H1 (cell line): ENCODE results near the gene INPP5A. TPM values are rescaled to one million over a fixed set of nuclear protein-coding genes. Genes with fewer than 3 reads are reported as not detected.
A peak's percentile ranks its signal among the peaks of the same experiment; 100 is the strongest.

ENCODE experiments used
- CTCF ChIA-PET: fragments of 300-600 bp; sonication (Branson Sonifier 250); formaldehyde crosslinking; loops from one replicate; lab custom pipeline; 2021; ENCODE audit not compliant: partially characterized antibody; lab: Charles Lee
- POLR2A ChIA-PET: fragments of 300-600 bp; sonication (Branson Sonifier 250); formaldehyde crosslinking; loops from one replicate; lab custom pipeline; 2021; ENCODE audit warnings: inconsistent platforms; ENCODE audit not compliant: partially characterized antibody; lab: Charles Lee
- DNase-seq, 2 experiments: peaks; one replicate each; pipeline versions ENCODE4 v3.0.0 to v3.0.0-alpha.2; 2010 to 2022; ENCODE audit warnings: low spot score in 2 of 2, low read depth in 1 of 2, mixed read lengths in 1 of 2
- FAIRE-seq: peaks from 2 replicates; lab custom pipeline; 2011; peaks lifted over from hg19 to GRCh38; lab: Jason Lieb, UNC
- H2AFZ ChIP-seq: 2 replicates; pipeline ENCODE4 v1.8.1; 2012; ENCODE audit warnings: low read length, inconsistent platforms
- H2AK5ac ChIP-seq: 2 replicates; pipeline ENCODE4 v1.6.1; 2013; ENCODE audit warnings: low read depth, low read length
- H2BK120ac ChIP-seq: replicated peaks from 2 replicates; pipeline ENCODE3; 2013; ENCODE audit warnings: low read depth, low read length, inconsistent platforms
- H2BK12ac ChIP-seq: 2 replicates; pipeline ENCODE4 v1.6.1; 2013; ENCODE audit warnings: low read depth, low read length
- H2BK15ac ChIP-seq: 2 replicates; pipeline ENCODE4 v1.6.1; 2013; ENCODE audit warnings: low read length
- H2BK20ac ChIP-seq: 2 replicates; pipeline ENCODE4 v1.6.1; 2013; ENCODE audit warnings: low read length
- H2BK5ac ChIP-seq: 2 replicates; pipeline ENCODE4 v1.6.1; 2013; ENCODE audit warnings: low read depth, low read length
- H3K14ac ChIP-seq: 2 replicates; pipeline ENCODE4 v1.6.1; 2013; ENCODE audit warnings: inconsistent platforms; ENCODE audit not compliant: insufficient read length
- H3K18ac ChIP-seq: 2 replicates; pipeline ENCODE4 v1.6.1; 2013; ENCODE audit warnings: low read length; ENCODE audit errors: extremely low read depth
- H3K23ac ChIP-seq: 2 replicates; pipeline ENCODE4 v1.6.1; 2013; ENCODE audit warnings: inconsistent platforms; ENCODE audit not compliant: insufficient read length
- H3K23me2 ChIP-seq: 2 replicates; pipeline ENCODE4 v1.6.1; 2013; ENCODE audit warnings: low read depth, low read length
- H3K27ac ChIP-seq: 2 replicates; pipeline ENCODE4 v1.6.1; 2011; ENCODE audit warnings: low read depth, low read length, inconsistent platforms
- H3K27me3 ChIP-seq, 4 experiments: replicated peaks in 1 of 4; 1 replicate in 1 of 4; 2 replicates in 3 of 4; pipeline versions ENCODE4 v1.6.1 to v1.8.1; 2011 to 2013; ENCODE audit warnings: low read length in 3 of 4, mild to moderate bottlenecking in 3 of 4, inconsistent platforms in 2 of 4, mixed read lengths in 2 of 4, moderate library complexity in 1 of 4; ENCODE audit not compliant: control insufficient read depth in 3 of 4, insufficient read depth in 3 of 4; ENCODE audit errors: extremely low read depth in 1 of 4
- H3K36me3 ChIP-seq, 4 experiments: 2 replicates each; pipeline versions ENCODE4 v1.6.1 to v1.8.1; 2011 to 2013; ENCODE audit warnings: mild to moderate bottlenecking in 4 of 4, low read length in 3 of 4, moderate library complexity in 2 of 4, control low read depth in 1 of 4, inconsistent platforms in 1 of 4; ENCODE audit not compliant: insufficient read depth in 4 of 4, control insufficient read depth in 2 of 4
- H3K4ac ChIP-seq: replicated peaks from 2 replicates; pipeline ENCODE3; 2013; ENCODE audit warnings: low read length, low read depth, mixed read lengths, inconsistent platforms; ENCODE audit not compliant: insufficient read length
- H3K4me1 ChIP-seq, 4 experiments: replicated peaks in 1 of 4; 1 replicate in 1 of 4; 2 replicates in 3 of 4; pipeline versions ENCODE4 v1.6.1 to v1.8.1; 2011 to 2013; ENCODE audit warnings: low read length in 3 of 4, inconsistent platforms in 2 of 4, mixed read lengths in 1 of 4; ENCODE audit not compliant: insufficient read depth in 4 of 4, control insufficient read depth in 3 of 4
- H3K4me2 ChIP-seq, 2 experiments: 2 replicates each; pipeline versions ENCODE4 v1.6.1 to v1.8.1; 2011 to 2013; ENCODE audit warnings: low read depth in 2 of 2, low read length in 2 of 2, control low read depth in 1 of 2, inconsistent platforms in 1 of 2, mild to moderate bottlenecking in 1 of 2; ENCODE audit not compliant: insufficient read depth in 1 of 2
- H3K4me3 ChIP-seq, 4 experiments: fragments of 200-600, 300-600 bp in 1 of 4; sonication (generic), shearing (Covaris generic), sonication (Bioruptor Twin) in 1 of 4; 2 replicates each; pipeline versions ENCODE4 v1.5.1 to v1.8.1; 2011 to 2016; ENCODE audit warnings: low read length in 4 of 4, low read depth in 3 of 4, control low read depth in 2 of 4, inconsistent platforms in 2 of 4, mild to moderate bottlenecking in 2 of 4, mixed read lengths in 1 of 4, moderate library complexity in 1 of 4; ENCODE audit not compliant: insufficient read depth in 2 of 4; ENCODE audit errors: extremely low read depth in 1 of 4
- H3K56ac ChIP-seq: replicated peaks from 2 replicates; pipeline ENCODE3; 2013; ENCODE audit warnings: low read depth, mild to moderate bottlenecking, mixed read lengths, low read length, inconsistent platforms; ENCODE audit not compliant: insufficient read length
- H3K79me1 ChIP-seq: 2 replicates; pipeline ENCODE4 v1.6.1; 2013; ENCODE audit warnings: low read depth, low read length, control low read depth
- H3K79me2 ChIP-seq, 2 experiments: 2 replicates each; pipeline versions ENCODE4 v1.6.1 to v1.8.1; 2012 to 2013; ENCODE audit warnings: low read length in 2 of 2, mild to moderate bottlenecking in 2 of 2, inconsistent platforms in 1 of 2; ENCODE audit not compliant: insufficient read depth in 2 of 2, control insufficient read depth in 1 of 2
- H3K9ac ChIP-seq, 4 experiments: replicated peaks in 1 of 4; 1 replicate in 1 of 4; 2 replicates in 3 of 4; pipeline versions ENCODE4 v1.6.1 to v1.8.1; 2011 to 2013; ENCODE audit warnings: low read depth in 3 of 4, low read length in 3 of 4, control low read depth in 2 of 4, mild to moderate bottlenecking in 2 of 4, moderate library complexity in 2 of 4, inconsistent platforms in 1 of 4; ENCODE audit errors: extremely low read depth in 1 of 4
- H3K9me3 ChIP-seq, 2 experiments: 2 replicates each; pipeline versions ENCODE4 v1.6.1 to v1.8.1; 2012 to 2013; ENCODE audit warnings: mild to moderate bottlenecking in 2 of 2, moderate library complexity in 2 of 2, control low read depth in 1 of 2, inconsistent platforms in 1 of 2, low read depth in 1 of 2, low read length in 1 of 2, mixed read lengths in 1 of 2; ENCODE audit not compliant: insufficient read depth in 2 of 2
- H4K20me1 ChIP-seq, 2 experiments: replicated peaks in 1 of 2; 2 replicates each; pipeline versions ENCODE3 to v1.8.1; 2011 to 2013; ENCODE audit warnings: inconsistent platforms in 2 of 2, low read length in 2 of 2, mild to moderate bottlenecking in 1 of 2; ENCODE audit not compliant: insufficient read depth in 2 of 2, control insufficient read depth in 1 of 2
- H4K5ac ChIP-seq: 2 replicates; pipeline ENCODE4 v1.6.1; 2013; ENCODE audit warnings: low read length, low read depth, mixed read lengths, inconsistent platforms; ENCODE audit not compliant: insufficient read length
- H4K8ac ChIP-seq: 2 replicates; pipeline ENCODE4 v1.8.0; 2013; ENCODE audit warnings: mild to moderate bottlenecking, moderate library complexity, low read length, inconsistent platforms; ENCODE audit not compliant: insufficient read depth; ENCODE audit errors: extremely low read depth
- H4K91ac ChIP-seq: replicated peaks from 2 replicates; pipeline ENCODE3; 2013; ENCODE audit warnings: low read length, mixed read lengths, inconsistent platforms; ENCODE audit not compliant: insufficient read length
- EZH2 ChIP-seq: fragments of 200-600 bp; sonication (generic); IDR thresholded peaks from 2 replicates; pipeline ENCODE4 v1.7.1; 2012; ENCODE audit warnings: low read depth, mild to moderate bottlenecking, moderate library complexity, low read length, inconsistent platforms; ENCODE audit not compliant: severe bottlenecking
- GABPA ChIP-seq: IDR thresholded peaks from 2 replicates; pipeline ENCODE4 v1.6.1; 2011; ENCODE audit warnings: mild to moderate bottlenecking, low read length, moderate library complexity, borderline replicate concordance; ENCODE audit not compliant: insufficient read depth
- KDM5A ChIP-seq: fragments of 200-600 bp; IDR thresholded peaks from 2 replicates; pipeline ENCODE4 v1.7.1; 2012; ENCODE audit warnings: mild to moderate bottlenecking, low read length, inconsistent platforms, mixed read lengths
- NANOG ChIP-seq: IDR thresholded peaks from 2 replicates; pipeline ENCODE4 v1.6.1; 2011; ENCODE audit warnings: low read length, low read depth, mild to moderate bottlenecking, inconsistent platforms; ENCODE audit not compliant: insufficient read depth, poor library complexity, severe bottlenecking
- RNF2 ChIP-seq: fragments of 200-900, 300-1000 bp; sonication (generic); IDR thresholded peaks from 2 replicates; pipeline ENCODE4 v1.7.1; 2016; ENCODE audit warnings: borderline replicate concordance, low read depth, mild to moderate bottlenecking, antibody characterized with exemption, low read length; ENCODE audit not compliant: poor library complexity, severe bottlenecking; ENCODE audit errors: missing control alignments
- SUZ12 ChIP-seq: fragments of 200-600 bp; sonication (generic); IDR thresholded peaks from 2 replicates; pipeline ENCODE4 v1.6.1; 2012; ENCODE audit warnings: mild to moderate bottlenecking, inconsistent platforms, low read length, moderate library complexity, mixed read lengths
- WGBS, 2 experiments: shearing (Covaris generic) in 1 of 2; methylation state at CpG; one replicate each; pipeline versions ENCODE4 v1.1.6 to v1.1.7; 2013 to 2015; ENCODE audit warnings: low lambda C conversion rate in 2 of 2, mixed read lengths in 2 of 2, inconsistent platforms in 1 of 2, low coverage in 1 of 2, missing lambda C conversion rate in 1 of 2; ENCODE audit not compliant: insufficient replicate concordance in 2 of 2, insufficient coverage in 1 of 2, insufficient read length in 1 of 2; ENCODE audit errors: extremely low coverage in 1 of 2, missing lambda C conversion rate in 1 of 2; 5-methylcytosine and 5-hydroxymethylcytosine counted together
- polyA plus RNA-seq, 7 experiments: library from polyadenylated mRNA; depleted of rRNA in 3 of 7; stranded (reverse) in 5 of 7; unstranded in 2 of 7; fragments of >200 nt in 5 of 7; fragments of 200-250 nt in 2 of 7; gene quantifications; 1 replicate in 5 of 7; 2 replicates in 1 of 7; 4 replicates in 1 of 7; pipeline versions ENCODE4 v1.2.1 to v1.2.3, GENCODE V29; 2011 to 2013; ENCODE audit warnings: missing spikeins in 2 of 7, mixed read lengths in 2 of 7
- total RNA-seq: library from RNA; stranded (reverse); fragmentation: NEBNext Ultra II Directional; extraction: Animal tissue kit (Norgen Biotek cat#: 25700); gene quantifications from 2 replicates; pipeline ENCODE4 v1.2.1, GENCODE V29; 2021

INPP5A gene
- total and polyA plus RNA-seq, 2 of the 8 experiments (the other 6 are each of a cell fraction or from before 2014, with no cell fraction given), result 19.7 to 27.5 TPM

- Histone ChIP-seq H3K56ac (no peak overlapping the region), H4K8ac (peak overlapping the region; percentile 68), H2AFZ (no peak overlapping the region), H3K18ac (no peak overlapping the region), H3K9me3 (no peaks in the 10 kb centered on the region; a peak in 1 of 4 replicates), H2AK5ac (no peak overlapping the region), H2BK12ac (no peak overlapping the region)
- FAIRE-seq, result no peak
- TF ChIP-seq RNF2 (peak; percentile 91), NANOG (no peak), GABPA (peak; percentile 40; the same call in 1 of the 2 replicates), KDM5A (no peak), EZH2 (peak; percentile 97), SUZ12 (peak; percentile 80)
- TF ChIP-seq, all 59 proteins: peak for 4
- Histone ChIP-seq H4K5ac (no peak overlapping the region), H3K23ac (no peak overlapping the region), H4K20me1 (peaks cover 7 to 13% of the 10 kb centered on the region in 2 experiments), H3K9ac (no peak overlapping the region), H3K4me3 (peak overlapping the region in 1 of 4 experiments; percentile 51; a peak in 3 of 8 replicates), H2BK5ac (no peak overlapping the region), H3K4me1 (peaks cover 0 to 29% (median 12%) of the 10 kb centered on the region in 4 experiments; a peak in 6 of 7 replicates), H3K4ac (no peak overlapping the region), H3K14ac (no peak overlapping the region), H3K23me2 (peaks cover 7% of the 10 kb centered on the region; the same call in 1 of the 2 replicates), H2BK15ac (no peak overlapping the region), H3K27ac (no peak overlapping the region), H3K27me3 (peaks cover 72 to 86% (median 84%) of the 10 kb centered on the region in 4 experiments), H3K79me1 (no peaks in the 10 kb centered on the region), H3K4me2 (peak overlapping the region; percentile 46 to 70), H4K91ac (no peak overlapping the region), H3K36me3 (peaks cover 0 to 28% (median 0%) of the 10 kb centered on the region in 4 experiments; a peak in 2 of 8 replicates), H3K79me2 (no peaks in the 10 kb centered on the region), H2BK20ac (no peak overlapping the region), H2BK120ac (no peak overlapping the region)
- peak in 1 of 2 experiments; percentile 75 for DNase-seq
- ChIA-PET CTCF (interaction anchor here (1.2 kb wide), 1 partner anchor 130 kb away, joined by 3 read pairs; no protein-coding TSS in a partner anchor), POLR2A (interaction anchor here (1.1 kb wide), 1 partner anchor 130 kb away, joined by 3 read pairs; no protein-coding TSS in a partner anchor)
- WGBS, 2 experiments, result 13% methylated on average over 49 of the region's 111 CpGs; no CpG with 5 or more reads in 1 of the 2 experiments
These were observed 247.5 kb downstream of the INPP5A start for GRCh38 chr10:132784866-132785722.
